A673 (cell line): ENCODE data around the gene SLC52A3. TPM values are rescaled to one million over a fixed set of nuclear protein-coding genes. Genes with fewer than 3 reads are reported as not detected.

Source experiments
- BruUV-seq: library from RNA; stranded (reverse); fragments of 400-500 nt; replicated peaks from 2 replicates; lab custom pipeline; 2021; lab: Mats Ljungman, UMichigan
- CTCF ChIA-PET: fragments of 300-600 bp; sonication (Branson Sonifier 250); formaldehyde crosslinking; loops from one replicate; lab custom pipeline; 2022; ENCODE audit warnings: antibody characterized with exemption; lab: Charles Lee
- POLR2A ChIA-PET: fragments of 300-600 bp; sonication (Branson Sonifier 250); formaldehyde crosslinking; loops from one replicate; lab custom pipeline; 2022; ENCODE audit warnings: antibody characterized with exemption; ENCODE audit not compliant: low non-redundant PET; lab: Charles Lee
- DNase-seq: peaks from one replicate; pipeline ENCODE4 v3.0.0-alpha.2; 2015; ENCODE audit warnings: low spot score
- H3K27ac ChIP-seq: fragments of 200-600 bp; sonication (generic); 2 replicates; pipeline ENCODE4 v1.5.1; 2016; ENCODE audit warnings: mixed run types, low read depth, mild to moderate bottlenecking, mixed read lengths, antibody characterized with exemption, low read length; ENCODE audit not compliant: poor library complexity, severe bottlenecking
- H3K27me3 ChIP-seq: fragments of 200-600 bp; sonication (generic); replicated peaks from 2 replicates; pipeline ENCODE4 v1.6.1; 2017; ENCODE audit warnings: mixed run types, low read depth, mild to moderate bottlenecking, mixed read lengths, antibody characterized with exemption, low read length; ENCODE audit not compliant: insufficient read depth, poor library complexity
- H3K36me3 ChIP-seq: fragments of 200-600 bp; sonication (generic); 2 replicates; pipeline ENCODE4 v1.6.1; 2016; ENCODE audit warnings: mixed run types, mild to moderate bottlenecking, mixed read lengths, antibody characterized with exemption, low read length; ENCODE audit not compliant: insufficient read depth, poor library complexity, severe bottlenecking
- H3K4me1 ChIP-seq: fragments of 200-600 bp; sonication (generic); 2 replicates; pipeline ENCODE4 v1.6.1; 2017; ENCODE audit warnings: mixed run types, mild to moderate bottlenecking, mixed read lengths, antibody characterized with exemption, low read length; ENCODE audit not compliant: insufficient read depth, poor library complexity, severe bottlenecking
- H3K4me3 ChIP-seq: fragments of 200-600 bp; sonication (generic); 2 replicates; pipeline ENCODE4 v1.5.1; 2016; ENCODE audit warnings: low read depth, mixed run types, mild to moderate bottlenecking, mixed read lengths, low read length; ENCODE audit not compliant: poor library complexity, severe bottlenecking
- H3K9me3 ChIP-seq: fragments of 200-600 bp; sonication (generic); 2 replicates; pipeline ENCODE4 v1.6.1; 2016; ENCODE audit warnings: mixed run types, low read depth, mild to moderate bottlenecking, mixed read lengths, antibody characterized with exemption, low read length; ENCODE audit not compliant: poor library complexity, severe bottlenecking
- CTCF ChIP-seq: fragments of 300-800, 200-600 bp; sonication (generic); conservative IDR thresholded peaks from 2 replicates; pipeline ENCODE4 v1.5.1; 2017; ENCODE audit warnings: low read depth, mild to moderate bottlenecking, antibody characterized with exemption, low read length, moderate library complexity, mixed read lengths
- EZH2 ChIP-seq: fragments of 200-600 bp; sonication (generic); IDR thresholded peaks from 2 replicates; pipeline ENCODE4 v1.6.1; 2017; ENCODE audit warnings: borderline replicate concordance, low read depth, mild to moderate bottlenecking, mixed read lengths, antibody characterized with exemption, low read length; ENCODE audit not compliant: poor library complexity, severe bottlenecking
- intact Hi-C: fragments of 100-400 bp; cut with micrococcal nuclease; formaldehyde crosslinking; loops from one replicate; pipeline ENCODE4 v1.10.0; 2022; ENCODE audit not compliant: unreplicated experiment
- total RNA-seq: library from RNA; stranded (reverse); gene quantifications from 2 replicates; pipeline ENCODE4 v1.2.3, GENCODE V29; 2021

The SLC52A3 gene
- total RNA-seq, 1 experiment from 2014 or later, result not detected

- no TSS peak for BruUV-seq
- CTCF ChIA-PET, result no interaction called here
- no peak for TF ChIP-seq CTCF
- TF ChIP-seq EZH2, result no peak
- no peak for DNase-seq
- no peak overlapping the region for H3K4me3 ChIP-seq
- no peaks in the 10 kb centered on the region for H3K9me3 ChIP-seq
- no peaks in the 10 kb centered on the region for H3K27me3 ChIP-seq
- H3K27ac ChIP-seq, result no peak overlapping the region
- H3K4me1 ChIP-seq, result no peaks in the 10 kb centered on the region
- intact Hi-C loops, result no loop called here
- H3K36me3 ChIP-seq, result no peaks in the 10 kb centered on the region
- POLR2A ChIA-PET, result no interaction called here
These were observed 10.8 kb downstream of the SLC52A3 start for GRCh38 chr20:757506-757905.

- no TSS peak for BruUV-seq
- H3K36me3 ChIP-seq, result no peaks in the 10 kb centered on the region
- no peaks in the 10 kb centered on the region for H3K27me3 ChIP-seq
- CTCF ChIA-PET, result interaction anchor here (0.6 kb wide), 1 partner anchor 14 kb away, joined by 3 read pairs; no protein-coding TSS in a partner anchor
- H3K9me3 ChIP-seq, result no peaks in the 10 kb centered on the region
- DNase-seq, result no peak
- no peak overlapping the region for H3K4me3 ChIP-seq
- POLR2A ChIA-PET, result no interaction called here
- intact Hi-C loops, result no loop called here
- no peaks in the 10 kb centered on the region for H3K4me1 ChIP-seq
- TF ChIP-seq CTCF (no peak), EZH2 (no peak)
- H3K27ac ChIP-seq, result no peak overlapping the region
These were observed 12.4 kb downstream of the SLC52A3 start for GRCh38 chr20:755941-756340.

- H3K9me3 ChIP-seq, result no peaks in the 10 kb centered on the region
- no peaks in the 10 kb centered on the region for H3K4me1 ChIP-seq
- intact Hi-C loops, result no loop called here
- no peak for DNase-seq
- no peak overlapping the region for H3K4me3 ChIP-seq
- TF ChIP-seq EZH2, result no peak
- TF ChIP-seq CTCF, result no peak
- no peaks in the 10 kb centered on the region for H3K36me3 ChIP-seq
- no peaks in the 10 kb centered on the region for H3K27me3 ChIP-seq
- ChIA-PET POLR2A (no interaction called here), CTCF (no interaction called here)
- no TSS peak for BruUV-seq
- H3K27ac ChIP-seq, result no peak overlapping the region
These were observed 13.4 kb downstream of the SLC52A3 start for GRCh38 chr20:754904-755303.
